MCF 10A (cell line): ENCODE results near the gene FAIM2. TPM values are rescaled to one million over a fixed set of nuclear protein-coding genes. Genes with fewer than 3 reads are reported as not detected.

Source experiments
- BruUV-seq: library from RNA; stranded (reverse); fragments of 400-500 nt; replicated peaks from 2 replicates; lab custom pipeline; 2021; lab: Mats Ljungman, UMichigan
- CTCF ChIA-PET: fragments of 300-600 bp; sonication (Branson Sonifier 250); formaldehyde crosslinking; extraction: SDS; loops from one replicate; lab custom pipeline; 2021; ENCODE audit warnings: antibody characterized with exemption, inconsistent platforms; lab: Yijun Ruan, JAX
- POLR2A ChIA-PET: fragments of 300-600, 350-650 bp; sonication (Branson Sonifier 250); formaldehyde crosslinking; extraction: SDS; loops from one replicate; lab custom pipeline; 2020; ENCODE audit warnings: antibody characterized with exemption, inconsistent platforms; lab: Yijun Ruan, JAX
- DNase-seq: peaks from one replicate; pipeline ENCODE4 v3.0.0-alpha.2; 2018; ENCODE audit not compliant: unreplicated experiment
- H3K27ac Mint-ChIP-seq: one replicate; pipeline ENCODE4 v1.8.0; 2022; ENCODE audit warnings: mild to moderate bottlenecking, low read depth, mixed read lengths; ENCODE audit not compliant: unreplicated experiment
- H3K27me3 Mint-ChIP-seq: one replicate; pipeline ENCODE4 v1.8.0; 2022; ENCODE audit warnings: mixed read lengths; ENCODE audit not compliant: insufficient read depth, unreplicated experiment
- H3K36me3 Mint-ChIP-seq: one replicate; pipeline ENCODE4 v1.8.0; 2022; ENCODE audit warnings: mild to moderate bottlenecking, moderate library complexity, mixed read lengths; ENCODE audit not compliant: insufficient read depth, unreplicated experiment
- H3K4me1 Mint-ChIP-seq: one replicate; pipeline ENCODE4 v1.8.0; 2022; ENCODE audit warnings: mixed read lengths; ENCODE audit not compliant: insufficient read depth, unreplicated experiment
- H3K4me3 Mint-ChIP-seq: one replicate; pipeline ENCODE4 v1.8.0; 2022; ENCODE audit warnings: mild to moderate bottlenecking, moderate library complexity, mixed read lengths; ENCODE audit not compliant: unreplicated experiment
- H3K9me3 Mint-ChIP-seq: one replicate; pipeline ENCODE4 v1.8.0; 2022; ENCODE audit warnings: mixed read lengths; ENCODE audit not compliant: unreplicated experiment
- CTCF ChIP-seq: fragments of 200-600 bp; IDR thresholded peaks from one replicate; pipeline ENCODE4 v1.8.0; 2022; ENCODE audit warnings: antibody characterized with exemption, mild to moderate bottlenecking; ENCODE audit not compliant: unreplicated experiment
- intact Hi-C: fragments of 100-400 bp; cut with micrococcal nuclease; formaldehyde crosslinking; loops from 2 replicates; pipeline ENCODE4 v1.14.1; 2022
- total RNA-seq: library from RNA; stranded (reverse); gene quantifications from 2 replicates; pipeline ENCODE4 v1.2.3, GENCODE V29; 2022

The FAIM2 gene
- total RNA-seq, 1 experiment from 2014 or later = not detected

DNA sequence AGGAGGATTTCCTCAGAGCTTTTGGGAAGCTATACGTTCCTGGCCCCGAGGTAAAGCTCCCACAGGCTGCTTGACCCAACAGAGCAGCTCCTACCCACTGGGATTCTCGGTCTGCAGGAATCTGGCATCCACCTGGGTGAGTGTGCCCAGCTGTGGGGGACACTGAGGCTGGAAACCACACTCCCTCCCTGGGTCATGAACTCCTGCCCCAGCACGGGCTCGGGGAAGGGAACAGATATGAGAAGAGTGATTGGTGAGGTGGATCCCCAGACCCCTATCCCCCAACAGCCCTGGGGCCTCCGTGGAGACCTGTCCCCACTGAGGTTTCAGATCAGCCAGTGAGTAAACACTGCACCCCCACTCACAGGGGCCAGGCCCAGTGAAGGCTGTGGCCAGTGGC, 3.3 kb downstream of the FAIM2 start:
- DNase-seq = no peak
- Mint-ChIP-seq H3K4me3 (no peak overlapping the region), H3K27ac (no peak overlapping the region), H3K9me3 (no peaks in the 10 kb centered on the region), H3K4me1 (no peaks in the 10 kb centered on the region), H3K27me3 (peaks cover 32% of the 10 kb centered on the region), H3K36me3 (no peaks in the 10 kb centered on the region)
- intact Hi-C loops = no loop called here
- ChIA-PET POLR2A (interaction anchor here (0.8 kb wide), 1 partner anchor 156 kb away, joined by 3 read pairs; no protein-coding TSS in a partner anchor), CTCF (interaction anchor here (0.5 to 0.6 kb wide), 2 partner anchors 65 to 130 kb away, joined by 3 to 4 read pairs; no protein-coding TSS in a partner anchor)
- TF ChIP-seq CTCF = no peak
- BruUV-seq = no TSS peak

- no peaks in the 10 kb centered on the region for H3K9me3 Mint-ChIP-seq
- peaks cover 28% of the 10 kb centered on the region for H3K27me3 Mint-ChIP-seq
- no peak overlapping the region for H3K27ac Mint-ChIP-seq
- H3K36me3 Mint-ChIP-seq = no peaks in the 10 kb centered on the region
- TF ChIP-seq CTCF = no peak
- ChIA-PET POLR2A (no interaction called here), CTCF (no interaction called here)
- no peak overlapping the region for H3K4me3 Mint-ChIP-seq
- intact Hi-C loops = no loop called here
- no peaks in the 10 kb centered on the region for H3K4me1 Mint-ChIP-seq
- DNase-seq = no peak
- BruUV-seq = no TSS peak
These were observed 3.8 kb downstream of the FAIM2 start for GRCh38 chr12:49899921-49900320.

DNA sequence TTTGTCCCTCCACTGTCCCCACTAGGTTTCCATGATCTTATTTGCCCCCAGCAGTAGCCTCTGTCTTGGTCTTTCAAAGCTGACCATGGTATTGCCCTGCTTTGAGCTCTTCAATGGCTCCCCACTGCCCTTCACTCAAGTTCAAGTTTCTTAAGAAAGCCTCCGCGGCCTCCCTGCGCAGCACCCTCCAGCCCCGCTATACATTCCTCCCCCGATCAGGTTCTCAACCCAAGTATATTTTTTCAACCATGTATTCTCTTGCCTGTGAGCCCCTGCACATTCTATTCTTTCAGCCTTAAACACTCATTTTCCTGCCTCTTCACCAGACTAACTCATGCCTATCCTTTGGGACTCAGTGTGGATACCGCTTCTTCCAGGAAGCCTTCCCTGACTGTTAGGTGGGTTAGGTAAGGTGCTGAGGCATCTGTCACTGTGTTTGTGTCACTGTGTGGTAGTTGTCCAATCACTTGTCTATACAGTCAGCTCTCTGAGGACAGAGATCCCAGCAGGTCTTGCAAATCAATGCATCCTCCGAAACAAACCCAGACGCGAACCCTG, 4.3 kb downstream of the FAIM2 start:
- ChIA-PET POLR2A (interaction anchor here (1.1 kb wide), 1 partner anchor 167 kb away, joined by 3 read pairs; no protein-coding TSS in a partner anchor), CTCF (interaction anchor here (1.1 kb wide), 1 partner anchor 14 kb away, joined by 4 read pairs; no protein-coding TSS in a partner anchor)
- Mint-ChIP-seq H3K4me3 (no peak overlapping the region), H3K27ac (no peak overlapping the region), H3K27me3 (peaks cover 22% of the 10 kb centered on the region), H3K36me3 (no peaks in the 10 kb centered on the region), H3K9me3 (no peaks in the 10 kb centered on the region), H3K4me1 (no peaks in the 10 kb centered on the region)
- intact Hi-C loops = no loop called here
- TF ChIP-seq CTCF = no peak
- BruUV-seq = no TSS peak
- no peak for DNase-seq

- POLR2A ChIA-PET = no interaction called here
- CTCF ChIA-PET = interaction anchor here (0.6 kb wide), 1 partner anchor 51 kb away, joined by 3 read pairs; no protein-coding TSS in a partner anchor
- Mint-ChIP-seq H3K27ac (no peak overlapping the region), H3K4me3 (no peak overlapping the region), H3K36me3 (no peaks in the 10 kb centered on the region), H3K9me3 (no peaks in the 10 kb centered on the region), H3K27me3 (peaks cover 32% of the 10 kb centered on the region), H3K4me1 (peaks cover 2% of the 10 kb centered on the region)
- intact Hi-C loops = no loop called here
- no TSS peak for BruUV-seq
- TF ChIP-seq CTCF = no peak
- DNase-seq = no peak
These were observed 6.4 kb downstream of the FAIM2 start for GRCh38 chr12:49897276-49897675.
